Vagina (tissue), 2 donors: ENCODE measurements around the gene HNRNPA0. TPM values are rescaled to one million over a fixed set of nuclear protein-coding genes. Genes with fewer than 3 reads are reported as not detected.

Source experiments
- DNase-seq, 2 donors: peaks; one replicate each; pipeline ENCODE4 v3.0.0-alpha.2; 2017; ENCODE audit errors: extremely low spot score in 2 of 2
- H3K27ac ChIP-seq: fragments of 200-600 bp; sonication (generic); one replicate; pipeline ENCODE4 v1.5.1; 2019
- H3K27me3 ChIP-seq: fragments of 200-600 bp; sonication (generic); one replicate; pipeline ENCODE4 v1.5.1; 2019
- H3K36me3 ChIP-seq, 2 donors: fragments of 200-600 bp; sonication (generic); one replicate each; pipeline ENCODE4 v1.5.1; 2017 to 2019
- H3K4me1 ChIP-seq: fragments of 200-600 bp; sonication (generic); one replicate; pipeline ENCODE4 v1.5.1; 2019
- H3K4me3 ChIP-seq, 2 donors: fragments of 200-600 bp; sonication (generic); 1 replicate in 1 of 2; 2 replicates in 1 of 2; pipeline ENCODE4 v1.5.1; 2016 to 2019
- H3K9me3 ChIP-seq: fragments of 200-600 bp; sonication (generic); one replicate; pipeline ENCODE4 v1.5.1; 2019
- CTCF ChIP-seq, 3 experiments: fragments of 450-650 bp in 2 of 3; fragments of 200-600 bp in 1 of 3; sonication (generic) in 1 of 3; IDR thresholded peaks; one replicate each; pipeline ENCODE4 v1.5.1; 2017 to 2019; ENCODE audit warnings: antibody characterized with exemption in 3 of 3, mild to moderate bottlenecking in 2 of 3, moderate library complexity in 2 of 3
- POLR2A ChIP-seq, 2 donors: fragments of 450-650 bp; IDR thresholded peaks; one replicate each; pipeline ENCODE4 v1.6.1; 2017; ENCODE audit warnings: antibody characterized with exemption in 2 of 2, mild to moderate bottlenecking in 2 of 2, moderate library complexity in 2 of 2
- POLR2AphosphoS5 ChIP-seq, 2 donors: sonication (generic); formaldehyde crosslinking; IDR thresholded peaks; one replicate each; pipeline ENCODE4 v1.9.0; 2017; ENCODE audit warnings: antibody characterized with exemption in 2 of 2, mild to moderate bottlenecking in 2 of 2, low read depth in 1 of 2; ENCODE audit not compliant: insufficient read depth in 1 of 2
- intact Hi-C: fragments of 100-400 bp; cut with DNase I; formaldehyde crosslinking; loops from one replicate; pipeline ENCODE4 v1.15.1; 2023
- total RNA-seq: library from RNA; depleted of rRNA; stranded (reverse); fragments of >200 nt; gene quantifications from one replicate; pipeline ENCODE4 v1.2.3, GENCODE V29; 2016

HNRNPA0 gene
- total RNA-seq, 1 donor from 2014 or later, result 11.8 TPM

- TF ChIP-seq POLR2A (IDR thresholded peaks at IDR 0.05) (no peak), POLR2AphosphoS5 (IDR thresholded peaks at IDR 0.05; ENCODE audit: insufficient read depth in 1 of 2, low read depth in 1 of 2) (no peak), CTCF (IDR thresholded peaks at IDR 0.05) (no peak)
Observed at GRCh38 chr5:137710086-137710485, 44.1 kb downstream of the HNRNPA0 start.

GRCh38 chr5:137708796-137709559 is 45.2 kb downstream of the HNRNPA0 start:
- Histone ChIP-seq H3K4me3 (no peak overlapping the region), H3K9me3 (no peaks in the 10 kb centered on the region), H3K27me3 (no peaks in the 10 kb centered on the region), H3K4me1 (no peaks in the 10 kb centered on the region), H3K27ac (no peak overlapping the region), H3K36me3 (no peaks in the 10 kb centered on the region)
- DNase-seq, result peak in 1 of 2 donors; percentile 74
- intact Hi-C loops, result no loop called here
- TF ChIP-seq CTCF (IDR thresholded peaks at IDR 0.05) (no peak), POLR2AphosphoS5 (IDR thresholded peaks at IDR 0.05; ENCODE audit: insufficient read depth in 1 of 2, low read depth in 1 of 2) (no peak), POLR2A (IDR thresholded peaks at IDR 0.05) (no peak)

More at GRCh38 chr5:137710086-137710485, 44.1 kb downstream of the HNRNPA0 start:
- no peak overlapping the region for H3K27ac ChIP-seq
- H3K4me1 ChIP-seq, result no peaks in the 10 kb centered on the region
- peak in 1 of 2 donors; percentile 56 for DNase-seq
- intact Hi-C loops, result no loop called here
- no peaks in the 10 kb centered on the region for H3K36me3 ChIP-seq
- no peaks in the 10 kb centered on the region for H3K9me3 ChIP-seq
- no peaks in the 10 kb centered on the region for H3K27me3 ChIP-seq
- no peak overlapping the region for H3K4me3 ChIP-seq

GRCh38 chr5:137708062-137708461 is 46.1 kb downstream of the HNRNPA0 start:
- no peaks in the 10 kb centered on the region for H3K27me3 ChIP-seq
- intact Hi-C loops, result no loop called here
- no peak for TF ChIP-seq CTCF (IDR thresholded peaks at IDR 0.05)
- TF ChIP-seq POLR2A (IDR thresholded peaks at IDR 0.05), result no peak
- no peak for TF ChIP-seq POLR2AphosphoS5 (IDR thresholded peaks at IDR 0.05; ENCODE audit: insufficient read depth in 1 of 2, low read depth in 1 of 2)
- H3K4me3 ChIP-seq, result no peak overlapping the region
- H3K4me1 ChIP-seq, result no peaks in the 10 kb centered on the region
- H3K9me3 ChIP-seq, result no peaks in the 10 kb centered on the region
- H3K27ac ChIP-seq, result no peak overlapping the region
- peak in 1 of 2 donors; percentile 42 for DNase-seq
- no peaks in the 10 kb centered on the region for H3K36me3 ChIP-seq

GRCh38 chr5:137706841-137707240 is 47.3 kb downstream of the HNRNPA0 start:
- DNase-seq, result no peak
- Histone ChIP-seq H3K36me3 (no peaks in the 10 kb centered on the region), H3K27me3 (no peaks in the 10 kb centered on the region), H3K9me3 (no peaks in the 10 kb centered on the region), H3K4me3 (no peak overlapping the region), H3K4me1 (no peaks in the 10 kb centered on the region), H3K27ac (no peak overlapping the region)
- intact Hi-C loops, result no loop called here
- no peak for TF ChIP-seq CTCF (IDR thresholded peaks at IDR 0.05)
- no peak for TF ChIP-seq POLR2A (IDR thresholded peaks at IDR 0.05)
- TF ChIP-seq POLR2AphosphoS5 (IDR thresholded peaks at IDR 0.05; ENCODE audit: insufficient read depth in 1 of 2, low read depth in 1 of 2), result no peak

GRCh38 chr5:137705106-137705505 is 49.1 kb downstream of the HNRNPA0 start:
- DNase-seq, result no peak
- H3K4me1 ChIP-seq, result peaks cover 2% of the 10 kb centered on the region
- no peaks in the 10 kb centered on the region for H3K36me3 ChIP-seq
- H3K9me3 ChIP-seq, result no peaks in the 10 kb centered on the region
- H3K4me3 ChIP-seq, result no peak overlapping the region
- intact Hi-C loops, result no loop called here
- no peak overlapping the region for H3K27ac ChIP-seq
- no peaks in the 10 kb centered on the region for H3K27me3 ChIP-seq
- TF ChIP-seq POLR2AphosphoS5 (IDR thresholded peaks at IDR 0.05; ENCODE audit: insufficient read depth in 1 of 2, low read depth in 1 of 2) (no peak), POLR2A (IDR thresholded peaks at IDR 0.05) (no peak), CTCF (IDR thresholded peaks at IDR 0.05) (no peak)
